H9 (cell line): ENCODE data around the gene CSMD2. TPM values are rescaled to one million over a fixed set of nuclear protein-coding genes. Genes with fewer than 3 reads are reported as not detected.

Experiments
- DNase-seq: peaks from one replicate; pipeline ENCODE4 v3.0.0-alpha.2; 2017
- H2AFZ ChIP-seq: one replicate; pipeline ENCODE4 v1.6.1; 2013; ENCODE audit warnings: mild to moderate bottlenecking, low read length, control low read depth, moderate library complexity
- H2AK5ac ChIP-seq: 2 replicates; pipeline ENCODE4 v1.6.1; 2013; ENCODE audit warnings: low read length, control low read depth, mixed read lengths; ENCODE audit not compliant: insufficient read length
- H2BK120ac ChIP-seq: one replicate; pipeline ENCODE4 v1.6.1; 2013; ENCODE audit warnings: low read depth, mild to moderate bottlenecking, low read length, control low read depth, inconsistent platforms; ENCODE audit not compliant: poor library complexity, severe bottlenecking
- H2BK12ac ChIP-seq: 2 replicates; pipeline ENCODE4 v1.6.1; 2013; ENCODE audit warnings: low read length, control low read depth, mixed read lengths, low read depth; ENCODE audit not compliant: insufficient read length
- H2BK15ac ChIP-seq: 2 replicates; pipeline ENCODE4 v1.6.1; 2013; ENCODE audit warnings: low read depth, low read length, control low read depth
- H2BK20ac ChIP-seq: one replicate; pipeline ENCODE4 v1.6.1; 2013; ENCODE audit warnings: low read depth, mild to moderate bottlenecking, low read length, control low read depth, inconsistent platforms; ENCODE audit not compliant: poor library complexity, severe bottlenecking
- H2BK5ac ChIP-seq: 2 replicates; pipeline ENCODE4 v1.6.1; 2013; ENCODE audit warnings: low read length, control low read depth, mixed read lengths; ENCODE audit not compliant: insufficient read length
- H3K14ac ChIP-seq: 2 replicates; pipeline ENCODE4 v1.6.1; 2013; ENCODE audit warnings: low read length, control low read depth; ENCODE audit not compliant: insufficient read depth
- H3K18ac ChIP-seq: 2 replicates; pipeline ENCODE4 v1.6.1; 2013; ENCODE audit warnings: low read depth, mild to moderate bottlenecking, mixed read lengths, low read length, control low read depth; ENCODE audit not compliant: insufficient read length
- H3K23ac ChIP-seq: 2 replicates; pipeline ENCODE4 v1.6.1; 2013; ENCODE audit warnings: low read length, control low read depth, mixed read lengths, low read depth; ENCODE audit not compliant: insufficient read length
- H3K23me2 ChIP-seq: 2 replicates; pipeline ENCODE4 v1.6.1; 2013; ENCODE audit warnings: low read depth, mild to moderate bottlenecking, mixed read lengths, low read length, control low read depth; ENCODE audit not compliant: insufficient read length, poor library complexity, severe bottlenecking
- H3K27ac ChIP-seq: 2 replicates; pipeline ENCODE4 v1.5.1; 2013; ENCODE audit warnings: low read length, control low read depth, mixed read lengths, low read depth; ENCODE audit not compliant: insufficient read length
- H3K27me3 ChIP-seq: 2 replicates; pipeline ENCODE4 v1.6.1; 2013; ENCODE audit warnings: low read length, control low read depth, inconsistent platforms; ENCODE audit not compliant: insufficient read depth
- H3K4ac ChIP-seq: 2 replicates; pipeline ENCODE4 v1.6.1; 2013; ENCODE audit warnings: low read depth, mild to moderate bottlenecking, control low read depth, inconsistent platforms, low read length, moderate library complexity
- H3K4me1 ChIP-seq: 2 replicates; pipeline ENCODE4 v1.6.1; 2013; ENCODE audit warnings: low read length, control low read depth, inconsistent platforms; ENCODE audit not compliant: insufficient read depth
- H3K4me2 ChIP-seq: 2 replicates; pipeline ENCODE4 v1.6.1; 2013; ENCODE audit warnings: low read length, control low read depth, mixed read lengths; ENCODE audit not compliant: insufficient read length, insufficient read depth
- H3K56ac ChIP-seq: 2 replicates; pipeline ENCODE4 v1.6.1; 2013; ENCODE audit warnings: low read depth, mild to moderate bottlenecking, mixed read lengths, low read length, control low read depth; ENCODE audit not compliant: insufficient read length
- H3K79me1 ChIP-seq: 2 replicates; pipeline ENCODE4 v1.6.1; 2013; ENCODE audit warnings: low read depth, mild to moderate bottlenecking, moderate library complexity, low read length, control low read depth, inconsistent platforms; ENCODE audit not compliant: insufficient read depth, poor library complexity, severe bottlenecking
- H3K79me2 ChIP-seq: 2 replicates; pipeline ENCODE4 v1.6.1; 2013; ENCODE audit warnings: low read length, control low read depth, inconsistent platforms; ENCODE audit not compliant: insufficient read depth
- H3K9ac ChIP-seq: 2 replicates; pipeline ENCODE4 v1.6.1; 2013; ENCODE audit warnings: low read length, control low read depth, mixed read lengths; ENCODE audit not compliant: insufficient read length; ENCODE audit errors: extremely low read depth
- H3K9me3 ChIP-seq: one replicate; pipeline ENCODE4 v1.6.1; 2013; ENCODE audit warnings: low read depth, low read length, inconsistent platforms; ENCODE audit not compliant: control insufficient read depth
- H3T11ph ChIP-seq: one replicate; pipeline ENCODE4 v1.6.1; 2013; ENCODE audit warnings: mild to moderate bottlenecking, low read length, control low read depth, inconsistent platforms
- H4K20me1 ChIP-seq: one replicate; pipeline ENCODE4 v1.6.1; 2013; ENCODE audit not compliant: control insufficient read depth, insufficient read length, insufficient read depth
- H4K5ac ChIP-seq: 2 replicates; pipeline ENCODE4 v1.6.1; 2013; ENCODE audit warnings: low read depth, mild to moderate bottlenecking, mixed read lengths, low read length, control low read depth; ENCODE audit not compliant: insufficient read length
- H4K8ac ChIP-seq: replicated peaks from 2 replicates; pipeline ENCODE4 v1.6.1; 2013; ENCODE audit warnings: low read length, control low read depth, mixed read lengths, low read depth; ENCODE audit not compliant: insufficient read length
- H4K91ac ChIP-seq: 2 replicates; pipeline ENCODE4 v1.6.1; 2013; ENCODE audit warnings: low read depth, mild to moderate bottlenecking, moderate library complexity, mixed read lengths, low read length, control low read depth; ENCODE audit not compliant: insufficient read length
- H3K27ac Mint-ChIP-seq, 3 experiments: 2 replicates in 2 of 3; 3 replicates in 1 of 3; pipeline ENCODE4 v1.8.0; 2020 to 2021; ENCODE audit warnings: mixed read lengths in 3 of 3, mild to moderate bottlenecking in 1 of 3, moderate library complexity in 1 of 3
- H3K27me3 Mint-ChIP-seq: 2 replicates; pipeline ENCODE4 v1.8.0; 2021; ENCODE audit warnings: low read depth, mild to moderate bottlenecking, moderate library complexity, mixed read lengths
- H3K36me3 Mint-ChIP-seq, 3 experiments: 2 replicates in 2 of 3; 3 replicates in 1 of 3; pipeline ENCODE4 v1.8.0; 2020 to 2021; ENCODE audit warnings: low read depth in 3 of 3, mixed read lengths in 3 of 3; ENCODE audit not compliant: insufficient read depth in 1 of 3
- H3K4me1 Mint-ChIP-seq, 2 experiments: 2 replicates each; pipeline ENCODE4 v1.8.0; 2020; ENCODE audit warnings: mixed read lengths in 2 of 2
- H3K4me3 Mint-ChIP-seq, 2 experiments: 2 replicates in 1 of 2; 3 replicates in 1 of 2; pipeline ENCODE4 v1.8.0; 2020 to 2021; ENCODE audit warnings: mild to moderate bottlenecking in 2 of 2, mixed read lengths in 2 of 2, moderate library complexity in 1 of 2
- H3K9me3 Mint-ChIP-seq, 2 experiments: 2 replicates in 1 of 2; 3 replicates in 1 of 2; pipeline ENCODE4 v1.8.0; 2020; ENCODE audit warnings: mild to moderate bottlenecking in 2 of 2, mixed read lengths in 2 of 2, moderate library complexity in 1 of 2
- WGBS: extraction: QIAGEN DNeasy Blood & Tissue Kit; methylation state at CpG from one replicate; pipeline ENCODE4 v1.1.7; 2013; ENCODE audit warnings: missing lambda C conversion rate, low lambda C conversion rate, mixed read lengths; ENCODE audit not compliant: insufficient read length; ENCODE audit errors: extremely low coverage; 5-methylcytosine and 5-hydroxymethylcytosine counted together
- total RNA-seq: library from RNA; stranded (reverse); gene quantifications from 2 replicates; pipeline ENCODE4 v1.2.1, GENCODE V29; 2021
- TF ChIP-seq, protein P1 (sequence below): fragments of 200-600 bp; sonication (generic); conservative IDR thresholded peaks from 3 replicates; pipeline ENCODE4 v1.8.0; 2021; ENCODE audit warnings: antibody characterized with exemption, mild to moderate bottlenecking

Gene CSMD2
- total RNA-seq, 1 experiment from 2014 or later = 6.4 TPM

DNA sequence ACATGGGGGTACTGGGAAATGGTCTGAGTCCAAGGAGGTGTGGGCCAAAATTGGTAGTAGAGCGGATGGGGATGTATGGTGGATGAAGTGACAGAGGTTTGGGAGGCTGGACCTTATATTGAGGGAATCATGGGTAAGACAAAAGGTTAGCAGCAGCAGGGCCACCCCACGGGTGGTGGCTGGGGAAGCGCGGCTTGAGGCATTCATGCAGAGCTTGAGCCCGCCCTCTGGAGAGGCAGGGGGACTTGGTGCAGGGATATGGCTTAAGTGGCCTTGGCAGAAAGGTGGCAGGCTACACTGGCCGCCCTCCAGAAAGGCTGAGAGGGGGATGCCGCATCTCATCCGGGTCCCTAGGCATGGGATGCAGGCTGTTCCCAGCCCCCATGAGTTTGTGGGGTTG is 269.6 kb downstream of the CSMD2 start:
- Mint-ChIP-seq H3K36me3 (peaks cover 0 to 5% (median 2%) of the 10 kb centered on the region in 3 experiments; a peak in 2 of 7 replicates), H3K9me3 (peaks cover 5% of the 10 kb centered on the region in 2 experiments; a peak in 3 of 5 replicates), H3K27me3 (peaks cover 1% of the 10 kb centered on the region; the same call in 1 of the 2 replicates), H3K4me3 (no peak overlapping the region), H3K4me1 (peaks cover 8 to 13% of the 10 kb centered on the region in 2 experiments), H3K27ac (no peak overlapping the region)
- no peaks in the 10 kb centered on the region for H3K9me3 ChIP-seq
- H4K91ac ChIP-seq = no peak overlapping the region
- H2BK15ac ChIP-seq = no peak overlapping the region
- no peak overlapping the region for H3K4me2 ChIP-seq
- no peak overlapping the region for H2BK120ac ChIP-seq
- no peak for DNase-seq
- no peak overlapping the region for H4K5ac ChIP-seq
- H4K20me1 ChIP-seq = no peaks in the 10 kb centered on the region
- WGBS = no CpG with 5 or more reads among the region's 8 CpGs
- H3K9ac ChIP-seq = no peak overlapping the region
- TF ChIP-seq, protein P1, sequence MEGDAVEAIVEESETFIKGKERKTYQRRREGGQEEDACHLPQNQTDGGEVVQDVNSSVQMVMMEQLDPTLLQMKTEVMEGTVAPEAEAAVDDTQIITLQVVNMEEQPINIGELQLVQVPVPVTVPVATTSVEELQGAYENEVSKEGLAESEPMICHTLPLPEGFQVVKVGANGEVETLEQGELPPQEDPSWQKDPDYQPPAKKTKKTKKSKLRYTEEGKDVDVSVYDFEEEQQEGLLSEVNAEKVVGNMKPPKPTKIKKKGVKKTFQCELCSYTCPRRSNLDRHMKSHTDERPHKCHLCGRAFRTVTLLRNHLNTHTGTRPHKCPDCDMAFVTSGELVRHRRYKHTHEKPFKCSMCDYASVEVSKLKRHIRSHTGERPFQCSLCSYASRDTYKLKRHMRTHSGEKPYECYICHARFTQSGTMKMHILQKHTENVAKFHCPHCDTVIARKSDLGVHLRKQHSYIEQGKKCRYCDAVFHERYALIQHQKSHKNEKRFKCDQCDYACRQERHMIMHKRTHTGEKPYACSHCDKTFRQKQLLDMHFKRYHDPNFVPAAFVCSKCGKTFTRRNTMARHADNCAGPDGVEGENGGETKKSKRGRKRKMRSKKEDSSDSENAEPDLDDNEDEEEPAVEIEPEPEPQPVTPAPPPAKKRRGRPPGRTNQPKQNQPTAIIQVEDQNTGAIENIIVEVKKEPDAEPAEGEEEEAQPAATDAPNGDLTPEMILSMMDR = no peak
- no peak overlapping the region for H3K27ac ChIP-seq
- H4K8ac ChIP-seq = no peak overlapping the region
- no peak overlapping the region for H3T11ph ChIP-seq
- no peak overlapping the region for H3K56ac ChIP-seq
- no peak overlapping the region for H3K14ac ChIP-seq
- H2BK20ac ChIP-seq = no peak overlapping the region
- H2AFZ ChIP-seq = no peak overlapping the region
- no peaks in the 10 kb centered on the region for H3K23me2 ChIP-seq
- H3K4me1 ChIP-seq = no peaks in the 10 kb centered on the region
- no peak overlapping the region for H3K23ac ChIP-seq
- H2BK12ac ChIP-seq = no peak overlapping the region
- no peak overlapping the region for H3K18ac ChIP-seq
- no peaks in the 10 kb centered on the region for H3K79me2 ChIP-seq
- H3K79me1 ChIP-seq = no peaks in the 10 kb centered on the region
- H2AK5ac ChIP-seq = no peak overlapping the region
- H2BK5ac ChIP-seq = no peak overlapping the region
- H3K27me3 ChIP-seq = no peaks in the 10 kb centered on the region
- H3K4ac ChIP-seq = no peak overlapping the region
